HepG2 (cell line): ENCODE measurements around the gene PPAT. TPM values are rescaled to one million over a fixed set of nuclear protein-coding genes. Genes with fewer than 3 reads are reported as not detected.

Source experiments
- ARNTL ChIP-seq: sonication (generic); formaldehyde crosslinking; IDR thresholded peaks from 2 replicates; pipeline ENCODE4 v1.4.0; 2020; ENCODE audit warnings: mild to moderate bottlenecking, missing genetic modification reagents
- HDAC1 ChIP-seq: sonication (generic); formaldehyde crosslinking; IDR thresholded peaks from 2 replicates; pipeline ENCODE4 v1.5.1; 2020; ENCODE audit warnings: mild to moderate bottlenecking, missing genetic modification reagents
- HIVEP1 ChIP-seq: sonication (generic); formaldehyde crosslinking; IDR thresholded peaks from 2 replicates; pipeline ENCODE4 v1.4.0; 2020; ENCODE audit warnings: mild to moderate bottlenecking, missing genetic modification reagents
- MYNN ChIP-seq: sonication (generic); formaldehyde crosslinking; IDR thresholded peaks from 2 replicates; pipeline ENCODE4 v1.4.0; 2020; ENCODE audit warnings: mild to moderate bottlenecking, low read depth, missing genetic modification reagents
- NFKB2 ChIP-seq: sonication (generic); formaldehyde crosslinking; IDR thresholded peaks from 2 replicates; pipeline ENCODE4 v1.4.0; 2020; ENCODE audit warnings: missing genetic modification reagents, borderline replicate concordance
- PRDM10 ChIP-seq: sonication (generic); formaldehyde crosslinking; IDR thresholded peaks from 2 replicates; pipeline ENCODE4 v1.4.0; 2020; ENCODE audit warnings: low read depth, missing genetic modification reagents
- SNAPC2 ChIP-seq: sonication (generic); formaldehyde crosslinking; IDR thresholded peaks from 2 replicates; pipeline ENCODE4 v1.8.1; 2022; ENCODE audit warnings: mild to moderate bottlenecking, missing genetic modification reagents
- TARDBP ChIP-seq: sonication (generic); formaldehyde crosslinking; IDR thresholded peaks from 2 replicates; pipeline ENCODE4 v1.8.0; 2022; ENCODE audit warnings: mild to moderate bottlenecking, missing genetic modification reagents
- ZBTB20 ChIP-seq: sonication (generic); formaldehyde crosslinking; IDR thresholded peaks from 2 replicates; pipeline ENCODE4 v1.8.1; 2023; ENCODE audit warnings: missing genetic modification reagents, low read depth, mild to moderate bottlenecking, borderline replicate concordance
- ZC3H13 ChIP-seq: sonication (generic); formaldehyde crosslinking; IDR thresholded peaks from 2 replicates; pipeline ENCODE4 v1.8.1; 2023; ENCODE audit warnings: mild to moderate bottlenecking, missing genetic modification reagents, moderate library complexity
- ZFX ChIP-seq: sonication (generic); formaldehyde crosslinking; IDR thresholded peaks from 2 replicates; pipeline ENCODE4 v1.4.0; 2020; ENCODE audit warnings: mild to moderate bottlenecking, low read depth, missing genetic modification reagents, moderate library complexity
- ZNF335 ChIP-seq: sonication (generic); formaldehyde crosslinking; IDR thresholded peaks from 2 replicates; pipeline ENCODE4 v1.4.0; 2020; ENCODE audit warnings: missing genetic modification reagents
- ZNF563 ChIP-seq: sonication (generic); formaldehyde crosslinking; IDR thresholded peaks from 2 replicates; pipeline ENCODE4 v1.8.0; 2022; ENCODE audit warnings: mild to moderate bottlenecking, moderate library complexity, missing genetic modification reagents
- ZNF772 ChIP-seq: sonication (generic); formaldehyde crosslinking; IDR thresholded peaks from 2 replicates; pipeline ENCODE4 v1.5.0; 2020; ENCODE audit warnings: mild to moderate bottlenecking, missing genetic modification reagents
- polyA plus RNA-seq, 8 experiments: library from polyadenylated mRNA; depleted of rRNA in 3 of 8; stranded (reverse) in 7 of 8; unstranded in 1 of 8; fragments of >200 nt; fragmentation: Illumina TruSeq in 4 of 8; extraction: Trizol in 4 of 8; gene quantifications; 2 replicates each; pipeline versions ENCODE4 v1.2.1 to v1.2.3, GENCODE V29; 2011 to 2016; ENCODE audit warnings: low read depth in 4 of 8, missing spikeins in 1 of 8, mixed read lengths in 1 of 8; ENCODE audit not compliant: insufficient read depth in 1 of 8
- total RNA-seq, 5 experiments: library from RNA; depleted of rRNA; stranded (reverse); fragments of >200 nt; fragmentation: Illumina TruSeq; extraction: Trizol; gene quantifications; 2 replicates each; pipeline ENCODE4 v1.2.3, GENCODE V29; 2016; ENCODE audit warnings: low read depth in 1 of 5
- TF ChIP-seq, protein P1 (sequence below): sonication (generic); formaldehyde crosslinking; IDR thresholded peaks from 2 replicates; pipeline ENCODE4 v1.4.0; 2020; ENCODE audit warnings: missing genetic modification reagents, mild to moderate bottlenecking, borderline replicate concordance
- TF ChIP-seq, protein P2 (sequence below): IDR thresholded peaks from 2 replicates; pipeline ENCODE4 v1.6.1; 2016; ENCODE audit warnings: low read depth
- TF ChIP-seq, protein P3 (sequence below): sonication (generic); formaldehyde crosslinking; IDR thresholded peaks from 2 replicates; pipeline ENCODE4 v1.4.0; 2020; ENCODE audit warnings: mild to moderate bottlenecking, missing genetic modification reagents

Gene PPAT
- total and polyA plus RNA-seq, 2 of the 13 experiments (the other 11 are each of a cell fraction or from before 2014, with no cell fraction given), result 16.9 to 62.6 TPM

DNA sequence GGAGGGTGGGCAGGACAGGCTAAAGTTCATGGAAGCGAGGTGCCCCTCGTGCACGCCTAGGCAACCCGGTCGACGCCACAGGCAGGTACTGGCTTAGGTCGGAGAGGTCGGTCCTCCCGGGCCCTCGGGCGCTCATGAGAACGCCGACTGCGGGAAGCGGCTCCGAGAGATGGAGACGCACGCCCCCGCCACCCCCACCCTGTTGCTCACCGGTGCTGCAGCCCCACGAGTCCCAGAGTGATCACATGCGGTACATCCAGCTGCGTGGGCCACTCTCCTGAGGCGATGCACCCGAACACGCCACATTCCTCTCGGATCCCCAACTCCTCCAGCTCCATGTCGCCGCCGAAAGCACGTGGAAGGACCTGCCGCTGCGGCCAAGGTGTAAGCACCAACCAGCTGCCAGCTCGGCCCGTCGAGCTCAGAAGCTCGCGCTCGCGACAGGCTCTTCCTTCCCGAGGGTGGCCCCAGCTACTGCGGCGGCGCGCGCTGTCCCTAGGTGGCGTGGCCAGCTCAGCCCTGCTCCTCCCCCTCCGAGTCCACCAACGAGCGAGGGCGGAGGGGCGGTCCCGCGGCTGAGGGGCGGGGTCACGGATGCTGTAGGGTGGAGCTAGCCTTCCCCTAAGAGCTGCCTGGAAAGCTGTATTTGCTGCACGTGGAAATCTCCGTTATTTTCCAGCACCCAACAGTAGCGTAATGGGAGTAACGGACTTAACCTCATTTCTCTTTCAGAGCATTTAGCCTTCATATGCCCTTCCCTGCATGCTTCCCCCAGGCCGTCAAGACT, at the start of gene PPAT (continued):
- TF ChIP-seq HDAC1 (peak; percentile 86), PRDM10 (CRISPR knock-in tag) (peak; percentile 98), ZNF772 (0 out of 2 replicates have a peak, but pooled peaks have one; percentile 32), ZFX (CRISPR knock-in tag) (peak; percentile 80), TARDBP (CRISPR knock-in tag) (peak; percentile 51; the same call in 1 of the 2 replicates), HIVEP1 (CRISPR knock-in tag) (peak; percentile 94), ARNTL (peak; percentile 91), ZNF563 (CRISPR knock-in tag) (peak; percentile 76), NFKB2 (0 out of 2 replicates have a peak, but pooled peaks have one; percentile 33), MYNN (CRISPR knock-in tag) (no peak), ZBTB20 (CRISPR knock-in tag) (peak; percentile 58; the same call in 1 of the 2 replicates), ZC3H13 (CRISPR knock-in tag) (0 out of 2 replicates have a peak, but pooled peaks have one; percentile 43), ZNF335 (no peak), SNAPC2 (CRISPR knock-in tag) (peak; percentile 71; the same call in 1 of the 2 replicates)
- TF ChIP-seq, protein P1, sequence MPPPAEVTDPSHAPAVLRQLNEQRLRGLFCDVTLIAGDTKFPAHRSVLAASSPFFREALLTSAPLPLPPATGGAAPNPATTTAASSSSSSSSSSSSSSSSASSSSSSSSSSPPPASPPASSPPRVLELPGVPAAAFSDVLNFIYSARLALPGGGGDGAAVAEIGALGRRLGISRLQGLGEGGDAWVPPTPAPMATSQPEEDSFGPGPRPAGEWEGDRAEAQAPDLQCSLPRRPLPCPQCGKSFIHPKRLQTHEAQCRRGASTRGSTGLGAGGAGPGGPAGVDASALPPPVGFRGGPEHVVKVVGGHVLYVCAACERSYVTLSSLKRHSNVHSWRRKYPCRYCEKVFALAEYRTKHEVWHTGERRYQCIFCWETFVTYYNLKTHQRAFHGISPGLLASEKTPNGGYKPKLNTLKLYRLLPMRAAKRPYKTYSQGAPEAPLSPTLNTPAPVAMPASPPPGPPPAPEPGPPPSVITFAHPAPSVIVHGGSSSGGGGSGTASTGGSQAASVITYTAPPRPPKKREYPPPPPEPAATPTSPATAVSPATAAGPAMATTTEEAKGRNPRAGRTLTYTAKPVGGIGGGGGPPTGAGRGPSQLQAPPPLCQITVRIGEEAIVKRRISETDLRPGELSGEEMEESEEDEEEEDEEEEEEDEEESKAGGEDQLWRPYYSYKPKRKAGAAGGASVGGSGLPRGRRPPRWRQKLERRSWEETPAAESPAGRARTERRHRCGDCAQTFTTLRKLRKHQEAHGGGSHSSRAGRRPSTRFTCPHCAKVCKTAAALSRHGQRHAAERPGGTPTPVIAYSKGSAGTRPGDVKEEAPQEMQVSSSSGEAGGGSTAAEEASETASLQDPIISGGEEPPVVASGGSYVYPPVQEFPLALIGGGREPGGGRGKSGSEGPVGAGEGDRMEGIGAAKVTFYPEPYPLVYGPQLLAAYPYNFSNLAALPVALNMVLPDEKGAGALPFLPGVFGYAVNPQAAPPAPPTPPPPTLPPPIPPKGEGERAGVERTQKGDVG (CRISPR knock-in tag), result peak; percentile 56; the same call in 1 of the 2 replicates
- TF ChIP-seq, protein P2, sequence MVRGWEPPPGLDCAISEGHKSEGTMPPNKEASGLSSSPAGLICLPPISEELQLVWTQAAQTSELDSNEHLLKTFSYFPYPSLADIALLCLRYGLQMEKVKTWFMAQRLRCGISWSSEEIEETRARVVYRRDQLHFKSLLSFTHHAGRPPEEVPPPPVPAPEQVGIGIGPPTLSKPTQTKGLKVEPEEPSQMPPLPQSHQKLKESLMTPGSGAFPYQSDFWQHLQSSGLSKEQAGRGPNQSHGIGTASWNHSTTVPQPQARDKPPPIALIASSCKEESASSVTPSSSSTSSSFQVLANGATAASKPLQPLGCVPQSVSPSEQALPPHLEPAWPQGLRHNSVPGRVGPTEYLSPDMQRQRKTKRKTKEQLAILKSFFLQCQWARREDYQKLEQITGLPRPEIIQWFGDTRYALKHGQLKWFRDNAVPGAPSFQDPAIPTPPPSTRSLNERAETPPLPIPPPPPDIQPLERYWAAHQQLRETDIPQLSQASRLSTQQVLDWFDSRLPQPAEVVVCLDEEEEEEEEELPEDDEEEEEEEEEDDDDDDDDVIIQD (CRISPR knock-in tag), result 0 out of 2 replicates have a peak, but pooled peaks have one; percentile 11
- TF ChIP-seq, protein P3, sequence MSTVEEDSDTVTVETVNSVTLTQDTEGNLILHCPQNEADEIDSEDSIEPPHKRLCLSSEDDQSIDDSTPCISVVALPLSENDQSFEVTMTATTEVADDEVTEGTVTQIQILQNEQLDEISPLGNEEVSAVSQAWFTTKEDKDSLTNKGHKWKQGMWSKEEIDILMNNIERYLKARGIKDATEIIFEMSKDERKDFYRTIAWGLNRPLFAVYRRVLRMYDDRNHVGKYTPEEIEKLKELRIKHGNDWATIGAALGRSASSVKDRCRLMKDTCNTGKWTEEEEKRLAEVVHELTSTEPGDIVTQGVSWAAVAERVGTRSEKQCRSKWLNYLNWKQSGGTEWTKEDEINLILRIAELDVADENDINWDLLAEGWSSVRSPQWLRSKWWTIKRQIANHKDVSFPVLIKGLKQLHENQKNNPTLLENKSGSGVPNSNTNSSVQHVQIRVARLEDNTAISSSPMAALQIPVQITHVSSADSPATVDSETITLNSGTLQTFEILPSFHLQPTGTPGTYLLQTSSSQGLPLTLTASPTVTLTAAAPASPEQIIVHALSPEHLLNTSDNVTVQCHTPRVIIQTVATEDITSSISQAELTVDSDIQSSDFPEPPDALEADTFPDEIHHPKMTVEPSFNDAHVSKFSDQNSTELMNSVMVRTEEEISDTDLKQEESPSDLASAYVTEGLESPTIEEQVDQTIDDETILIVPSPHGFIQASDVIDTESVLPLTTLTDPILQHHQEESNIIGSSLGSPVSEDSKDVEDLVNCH, result no peak
